Measurements from ENCODE around the gene FOXI2.

FOXI2 gene

GRCh38 chr10:127762925-127763324 is 25.9 kb downstream of the FOXI2 start:
- DNase-seq (ENCODE audit: insufficient read length, low spot score) = no peak
- TF ChIP-seq CTCF (IDR thresholded peaks at IDR 0.05; ENCODE audit: insufficient read depth, missing control alignments) = no peak
- FAIRE-seq = no peak

GRCh38 chr10:127774766-127775559 is 38.0 kb downstream of the FOXI2 start:
- no peak for FAIRE-seq
- DNase-seq (ENCODE audit: insufficient read length, low spot score) = no peak
- no peak for TF ChIP-seq CTCF (IDR thresholded peaks at IDR 0.05; ENCODE audit: insufficient read depth, missing control alignments)

GRCh38 chr10:127776816-127777215 is 39.8 kb downstream of the FOXI2 start:
- FAIRE-seq (no peak), DNase-seq (ENCODE audit: insufficient read length, low spot score) (no peak)
- no peak for TF ChIP-seq CTCF (IDR thresholded peaks at IDR 0.05; ENCODE audit: insufficient read depth, missing control alignments)

- FAIRE-seq (no peak), DNase-seq (ENCODE audit: insufficient read length, low spot score) (no peak)
- TF ChIP-seq CTCF (IDR thresholded peaks at IDR 0.05; ENCODE audit: insufficient read depth, missing control alignments) = no peak
Measured at GRCh38 chr10:127781412-127781811, 44.4 kb downstream of the FOXI2 start.

- FAIRE-seq = no peak
- DNase-seq (ENCODE audit: insufficient read length, low spot score) = no peak
Measured at GRCh38 chr10:127787873-127788272, 50.9 kb downstream of the FOXI2 start.

GRCh38 chr10:127790066-127790624 is 53.2 kb downstream of the FOXI2 start:
- TF ChIP-seq CTCF (IDR thresholded peaks at IDR 0.05; ENCODE audit: insufficient read depth, missing control alignments) = no peak
- FAIRE-seq = no peak
- no peak for DNase-seq (ENCODE audit: insufficient read length, low spot score)

More at GRCh38 chr10:127787873-127788272, 50.9 kb downstream of the FOXI2 start:
- no peak for TF ChIP-seq CTCF (IDR thresholded peaks at IDR 0.05; ENCODE audit: insufficient read depth, missing control alignments)

Data from D721Med (cell line).